GM18951 (cell line): ENCODE data around the gene LIPN.
"Not testable (repeated sequence)": the region's sequence is repeated elsewhere in the genome, so short reads cannot be mapped to it uniquely, and the experiment has no call there.

Experiments
- POLR2A ChIP-seq: IDR thresholded peaks from 4 replicates; pipeline ENCODE4 v1.6.1; 2011; ENCODE audit warnings: mild to moderate bottlenecking; ENCODE audit not compliant: insufficient read length, insufficient read depth; ENCODE audit errors: extremely low read depth
- in situ Hi-C: fragments of 300-500 bp; cut with MboI; formaldehyde crosslinking; loops from one replicate; pipeline ENCODE4 v1.12.0; 2022; ENCODE audit warnings: low sequenced_read_pairs, mixed read lengths, inconsistent platforms; ENCODE audit not compliant: unreplicated experiment

LIPN gene, protein sequence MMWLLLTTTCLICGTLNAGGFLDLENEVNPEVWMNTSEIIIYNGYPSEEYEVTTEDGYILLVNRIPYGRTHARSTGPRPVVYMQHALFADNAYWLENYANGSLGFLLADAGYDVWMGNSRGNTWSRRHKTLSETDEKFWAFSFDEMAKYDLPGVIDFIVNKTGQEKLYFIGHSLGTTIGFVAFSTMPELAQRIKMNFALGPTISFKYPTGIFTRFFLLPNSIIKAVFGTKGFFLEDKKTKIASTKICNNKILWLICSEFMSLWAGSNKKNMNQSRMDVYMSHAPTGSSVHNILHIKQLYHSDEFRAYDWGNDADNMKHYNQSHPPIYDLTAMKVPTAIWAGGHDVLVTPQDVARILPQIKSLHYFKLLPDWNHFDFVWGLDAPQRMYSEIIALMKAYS

GRCh38 chr10:88759366-88760101 lies at the start of gene LIPN:
Gene LIPN (plus strand): TSS chr10:88760020. CDS start chr10:88761406, 1,386 bp downstream.
- in situ Hi-C loops: no loop called here
- no peak for TF ChIP-seq POLR2A

- in situ Hi-C loops: no loop called here
- no peak for TF ChIP-seq POLR2A
These were observed 44.3 kb upstream of the LIPN start for GRCh38 chr10:88715517-88715916.

- no peak for TF ChIP-seq POLR2A
- in situ Hi-C loops: no loop called here
These were observed 38.4 kb upstream of the LIPN start for GRCh38 chr10:88721392-88721791.

DNA sequence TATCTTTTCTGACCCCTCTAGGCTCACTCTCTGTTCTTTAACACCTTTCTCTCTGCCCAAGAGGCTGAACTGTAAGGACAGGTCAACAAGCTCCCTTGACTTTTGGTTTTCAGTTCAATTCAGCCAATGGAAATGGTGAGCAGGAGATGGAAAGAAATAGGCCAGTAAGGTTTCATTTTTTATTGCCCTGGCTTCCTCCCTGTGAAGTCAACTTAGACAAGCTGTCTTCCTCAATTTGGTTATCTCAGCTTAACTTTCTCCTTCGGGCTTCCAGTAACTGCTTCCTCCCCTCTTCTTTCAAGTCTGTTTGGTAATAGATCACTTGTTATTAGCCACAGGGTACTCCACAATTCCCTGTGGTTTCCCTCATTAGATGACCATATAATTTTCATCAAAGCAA lies 34.0 kb upstream of the LIPN start:
- TF ChIP-seq POLR2A: no peak
- in situ Hi-C loops: no loop called here

DNA sequence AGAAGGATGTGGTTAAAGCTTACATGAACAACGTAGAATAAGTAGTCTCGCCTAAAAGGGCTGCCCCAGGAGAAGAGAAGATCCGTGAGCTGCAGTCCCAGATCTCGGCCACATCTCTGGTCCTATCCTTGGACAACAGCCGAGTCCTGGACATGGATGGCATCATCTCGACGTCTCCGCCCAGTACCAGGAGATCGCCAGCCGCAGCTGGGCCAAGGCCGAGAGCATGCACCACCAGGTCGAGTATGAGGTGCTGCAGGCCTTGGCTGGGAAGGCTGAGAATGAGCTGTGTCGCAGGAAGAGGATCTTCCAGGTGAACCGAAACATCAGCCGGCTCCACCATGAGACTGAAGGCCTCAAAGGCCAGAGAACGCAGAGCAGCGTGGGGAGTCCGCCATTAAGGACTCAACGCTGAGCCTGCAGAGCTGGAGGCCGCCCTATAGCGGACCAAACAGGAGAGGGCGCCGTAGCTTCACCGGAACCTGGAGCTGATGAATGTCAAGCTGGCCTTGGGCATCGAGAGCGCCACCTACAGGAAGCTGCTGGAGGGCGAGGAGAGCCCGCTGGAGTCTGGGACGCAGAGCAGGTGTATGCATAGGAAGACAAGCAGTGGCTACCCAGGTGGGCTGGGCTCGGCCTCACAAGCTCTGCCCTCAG lies 31.6 kb upstream of the LIPN start:
- in situ Hi-C loops: no loop called here
- no peak for TF ChIP-seq POLR2A

GRCh38 chr10:88730864-88731263 lies 29.0 kb upstream of the LIPN start:
- in situ Hi-C loops: no loop called here
- TF ChIP-seq POLR2A: no peak

GRCh38 chr10:88731296-88731695 lies 28.5 kb upstream of the LIPN start:
- TF ChIP-seq POLR2A: no peak
- in situ Hi-C loops: no loop called here

- no peak for TF ChIP-seq POLR2A
- in situ Hi-C loops: no loop called here
These were observed 26.6 kb upstream of the LIPN start for GRCh38 chr10:88733215-88733614.

GRCh38 chr10:88735661-88736060 lies 24.2 kb upstream of the LIPN start:
- in situ Hi-C loops: no loop called here
- no peak for TF ChIP-seq POLR2A

DNA sequence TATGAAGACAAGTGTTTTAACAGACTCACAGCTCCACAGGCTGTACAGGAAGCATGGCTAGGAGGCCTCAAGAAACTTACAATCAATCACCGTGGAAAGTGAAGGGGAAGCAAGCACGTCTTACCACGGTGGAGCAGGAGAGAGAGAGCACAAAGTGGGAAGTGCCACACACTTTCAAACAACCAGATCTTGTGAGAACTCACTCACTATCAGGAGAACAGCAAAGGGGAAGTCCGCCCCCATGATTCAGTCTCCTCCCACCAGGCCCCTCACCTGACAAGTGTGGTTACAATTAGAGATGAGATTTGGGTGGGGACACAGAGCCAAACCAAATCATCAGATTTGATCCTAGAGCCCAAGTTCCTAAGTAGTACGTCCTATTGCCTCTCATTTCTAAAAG lies 17.9 kb upstream of the LIPN start:
- in situ Hi-C loops: not testable (repeated sequence)

GRCh38 chr10:88742448-88742847 lies 17.4 kb upstream of the LIPN start:
- TF ChIP-seq POLR2A: no peak
- in situ Hi-C loops: no loop called here

DNA sequence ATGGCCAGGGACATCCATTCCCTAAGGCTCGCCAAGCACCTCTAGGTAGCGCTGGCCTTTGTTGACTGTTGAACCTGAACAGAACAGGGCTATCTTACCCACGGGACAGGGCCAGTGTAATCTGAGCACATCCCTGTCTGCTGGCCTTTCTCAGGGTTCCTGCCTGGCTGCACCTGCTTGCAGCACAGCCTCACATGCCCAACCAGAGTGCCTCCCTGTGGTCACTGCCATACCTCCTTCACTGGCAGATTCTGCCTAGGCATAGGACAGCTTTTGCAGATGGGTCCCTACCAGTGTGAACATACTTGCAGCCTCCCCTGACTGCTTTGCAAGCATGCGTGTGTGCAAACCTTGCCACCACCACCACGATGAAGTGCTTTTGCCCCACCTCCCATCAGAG lies 15.8 kb upstream of the LIPN start:
- in situ Hi-C loops: no loop called here
- no peak for TF ChIP-seq POLR2A

- no peak for TF ChIP-seq POLR2A
- in situ Hi-C loops: no loop called here
These were observed 14.2 kb upstream of the LIPN start for GRCh38 chr10:88745633-88746032.

- in situ Hi-C loops: no loop called here
- TF ChIP-seq POLR2A: no peak
These were observed 5.5 kb upstream of the LIPN start for GRCh38 chr10:88754287-88754686.
